Astrocyte (in vitro differentiated cells and primary cell): ENCODE results near the gene BHLHE23.

Experiments
- EZH2 ChIP-seq: IDR thresholded peaks from 2 replicates; pipeline ENCODE4 v1.6.1; 2012; ENCODE audit warnings: mild to moderate bottlenecking, low read length, inconsistent platforms; ENCODE audit not compliant: insufficient read depth
- TF ChIP-seq, protein P1 (sequence below): IDR thresholded peaks from 2 replicates; pipeline ENCODE4 v1.5.1; 2011; ENCODE audit warnings: low read depth, mild to moderate bottlenecking, inconsistent platforms, low read length, moderate library complexity; ENCODE audit not compliant: insufficient read depth

DNA sequence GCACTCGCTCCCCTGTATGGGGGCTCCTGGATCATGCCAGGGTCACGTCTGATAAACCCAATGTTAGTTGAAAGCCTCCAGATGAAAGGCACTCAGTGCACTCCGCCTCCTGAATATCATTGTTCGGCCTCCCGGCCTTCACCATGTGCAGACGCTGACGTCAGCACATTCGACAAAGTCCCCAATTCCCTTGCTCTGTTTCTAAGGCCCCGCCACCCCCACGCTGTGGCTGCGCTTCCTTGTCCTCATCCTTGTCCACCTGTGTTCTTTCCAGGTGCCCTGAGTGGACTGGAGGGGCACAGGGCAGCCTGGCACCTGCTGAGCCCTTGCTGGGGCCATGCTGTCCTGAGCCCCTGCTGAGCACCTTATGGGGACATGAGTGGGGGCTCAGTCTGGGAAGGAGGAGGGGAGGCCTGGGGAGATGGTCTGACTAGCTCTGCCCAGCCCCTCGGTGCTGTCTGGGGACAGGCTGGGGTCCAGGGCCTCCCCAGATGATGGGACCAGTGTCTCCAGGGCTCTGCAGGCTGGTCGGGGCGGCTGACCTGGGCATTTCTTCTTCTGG is 9.8 kb upstream of the BHLHE23 start:
- TF ChIP-seq, protein P1, sequence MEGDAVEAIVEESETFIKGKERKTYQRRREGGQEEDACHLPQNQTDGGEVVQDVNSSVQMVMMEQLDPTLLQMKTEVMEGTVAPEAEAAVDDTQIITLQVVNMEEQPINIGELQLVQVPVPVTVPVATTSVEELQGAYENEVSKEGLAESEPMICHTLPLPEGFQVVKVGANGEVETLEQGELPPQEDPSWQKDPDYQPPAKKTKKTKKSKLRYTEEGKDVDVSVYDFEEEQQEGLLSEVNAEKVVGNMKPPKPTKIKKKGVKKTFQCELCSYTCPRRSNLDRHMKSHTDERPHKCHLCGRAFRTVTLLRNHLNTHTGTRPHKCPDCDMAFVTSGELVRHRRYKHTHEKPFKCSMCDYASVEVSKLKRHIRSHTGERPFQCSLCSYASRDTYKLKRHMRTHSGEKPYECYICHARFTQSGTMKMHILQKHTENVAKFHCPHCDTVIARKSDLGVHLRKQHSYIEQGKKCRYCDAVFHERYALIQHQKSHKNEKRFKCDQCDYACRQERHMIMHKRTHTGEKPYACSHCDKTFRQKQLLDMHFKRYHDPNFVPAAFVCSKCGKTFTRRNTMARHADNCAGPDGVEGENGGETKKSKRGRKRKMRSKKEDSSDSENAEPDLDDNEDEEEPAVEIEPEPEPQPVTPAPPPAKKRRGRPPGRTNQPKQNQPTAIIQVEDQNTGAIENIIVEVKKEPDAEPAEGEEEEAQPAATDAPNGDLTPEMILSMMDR = no peak
- TF ChIP-seq EZH2 = no peak
